Transverse colon (tissue), 4 donors: Measurements from ENCODE around the gene PER2. TPM values are rescaled to one million over a fixed set of nuclear protein-coding genes. Genes with fewer than 3 reads are reported as not detected.

Experiments
- DNase-seq: peaks from one replicate; pipeline ENCODE4 v3.0.0-alpha.2; 2019
- H3K27ac ChIP-seq, 4 donors: fragments of 200-600 bp; sonication (generic); 2 replicates each; pipeline ENCODE4 v1.5.1; 2016 to 2018; ENCODE audit warnings: inconsistent platforms in 4 of 4
- H3K27me3 ChIP-seq: fragments of 200-600 bp; sonication (generic); 2 replicates; pipeline ENCODE4 v1.5.1; 2017; ENCODE audit warnings: inconsistent platforms
- H3K36me3 ChIP-seq, 4 donors: fragments of 200-600 bp; sonication (generic); 2 replicates each; pipeline ENCODE4 v1.5.1; 2017 to 2019; ENCODE audit warnings: inconsistent platforms in 4 of 4
- H3K4me1 ChIP-seq, 4 donors: fragments of 200-600 bp; sonication (generic); 2 replicates each; pipeline ENCODE4 v1.5.1; 2017 to 2020; ENCODE audit warnings: inconsistent platforms in 4 of 4
- H3K4me3 ChIP-seq, 4 donors: fragments of 200-600 bp; sonication (generic); 1 replicate in 1 of 4; 2 replicates in 3 of 4; pipeline versions ENCODE4 v1.5.1 to v1.6.1; 2017 to 2019; ENCODE audit warnings: inconsistent platforms in 4 of 4
- H3K9me3 ChIP-seq, 2 donors: fragments of 200-600 bp; sonication (generic); 2 replicates each; pipeline ENCODE4 v1.5.1; 2017 to 2019; ENCODE audit warnings: inconsistent platforms in 2 of 2
- EP300 ChIP-seq: sonication (generic); formaldehyde crosslinking; IDR thresholded peaks from one replicate; pipeline ENCODE4 v1.6.1; 2017; ENCODE audit warnings: antibody characterized with exemption, low read depth
- POLR2A ChIP-seq: fragments of 450-650 bp; IDR thresholded peaks from one replicate; pipeline ENCODE4 v1.6.1; 2016; ENCODE audit warnings: antibody characterized with exemption, mild to moderate bottlenecking, moderate library complexity
- POLR2AphosphoS5 ChIP-seq, 3 donors: sonication (generic); formaldehyde crosslinking; IDR thresholded peaks; one replicate each; pipeline ENCODE4 v1.6.1; 2016; ENCODE audit warnings: antibody characterized with exemption in 3 of 3
- WGBS, 2 donors: methylation state at CpG; one replicate each; pipeline ENCODE4 v1.1.5; 2018; ENCODE audit warnings: low coverage in 1 of 2; 5-methylcytosine and 5-hydroxymethylcytosine counted together
- in situ Hi-C, 4 donors: fragments of 200-750 bp; cut with MboI; loops; one replicate each; pipeline versions ENCODE4 v1.15.0 to v1.15.1; 2017; ENCODE audit warnings: low sequenced_read_pairs in 3 of 4, low pct_ligation_motif_present in 1 of 4, low pct_unique_long_range_greater_than_20kb in 1 of 4
- intact Hi-C: fragments of 100-400 bp; cut with DNase I; formaldehyde crosslinking; loops from one replicate; pipeline ENCODE4 v1.15.1; 2023; ENCODE audit warnings: low total_unique reads
- total RNA-seq, 4 donors: library from RNA; depleted of rRNA; stranded (reverse); fragments of >200 nt; gene quantifications; one replicate each; pipeline ENCODE4 v1.1.0, GENCODE V29; 2016
- TF ChIP-seq, protein P1 (sequence below), 5 experiments: fragments of 200-600 bp in 3 of 5; fragments of 450-650 bp in 2 of 5; sonication (generic) in 3 of 5; IDR thresholded peaks; 1 replicate in 2 of 5; 2 replicates in 3 of 5; pipeline ENCODE4 v1.5.1; 2016 to 2017; ENCODE audit warnings: antibody characterized with exemption in 5 of 5, inconsistent platforms in 3 of 5, mild to moderate bottlenecking in 2 of 5, moderate library complexity in 1 of 5

Gene PER2
- total RNA-seq, 4 donors from 2014 or later: 19.1 to 67.3 (median 32.3) TPM

DNA sequence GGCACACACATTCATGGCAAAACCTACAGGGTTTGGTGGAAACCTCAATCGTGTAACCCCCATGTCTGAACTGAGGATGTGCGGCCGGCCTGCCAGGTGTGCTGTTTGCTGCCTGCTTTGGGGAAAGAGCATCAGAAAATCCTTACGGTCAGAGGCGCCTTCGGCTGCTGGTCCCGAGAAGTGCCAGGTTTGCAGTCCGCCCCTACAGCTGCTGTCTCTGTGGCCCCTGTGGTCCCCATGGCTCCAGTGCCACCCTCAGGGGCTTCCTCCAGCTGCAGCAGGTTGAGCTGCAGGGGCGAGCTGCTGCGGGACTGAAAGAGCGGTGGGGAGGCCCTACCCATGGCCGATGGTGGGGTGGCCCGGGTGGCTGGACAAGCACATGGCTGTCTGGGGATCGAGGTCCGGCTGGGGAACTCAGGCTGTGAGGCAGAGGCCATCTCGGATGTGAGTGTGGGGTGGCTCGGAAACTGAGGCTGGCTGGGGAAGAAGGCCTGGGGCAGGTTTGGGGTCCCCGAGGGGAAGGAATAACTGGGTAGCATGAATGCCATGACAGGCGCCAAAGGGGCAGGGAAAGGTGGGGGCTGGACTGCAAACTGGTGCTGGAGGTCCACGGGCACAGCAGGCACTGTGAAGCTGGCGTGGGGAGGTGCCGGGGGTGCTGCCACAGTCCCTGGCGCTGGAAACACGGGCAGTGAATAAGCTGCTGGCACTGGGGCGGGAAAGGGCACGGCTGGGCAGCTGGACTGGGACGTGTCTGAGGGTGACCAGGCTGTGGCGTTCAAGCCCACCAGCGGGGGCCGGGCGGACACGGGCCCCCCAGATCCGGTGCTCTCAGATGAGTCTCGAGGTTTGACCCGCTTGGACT is 35.4 kb downstream of the PER2 start:
- intact Hi-C loops: no loop called here
- peaks cover 0 to 65% (median 30%) of the 10 kb centered on the region in 4 donors for H3K36me3 ChIP-seq
- no peak for DNase-seq
- H3K4me1 ChIP-seq: no peaks in the 10 kb centered on the region
- in situ Hi-C loops: loop anchor here in 1 of 4 donors (25.0 kb wide), 1 partner anchor 391 kb away; the partner anchor contains the start of gene RAMP1
- no peaks in the 10 kb centered on the region for H3K9me3 ChIP-seq
- TF ChIP-seq POLR2AphosphoS5 (IDR thresholded peaks at IDR 0.05) (no peak), EP300 (no peak), POLR2A (no peak)
- TF ChIP-seq, protein P1, sequence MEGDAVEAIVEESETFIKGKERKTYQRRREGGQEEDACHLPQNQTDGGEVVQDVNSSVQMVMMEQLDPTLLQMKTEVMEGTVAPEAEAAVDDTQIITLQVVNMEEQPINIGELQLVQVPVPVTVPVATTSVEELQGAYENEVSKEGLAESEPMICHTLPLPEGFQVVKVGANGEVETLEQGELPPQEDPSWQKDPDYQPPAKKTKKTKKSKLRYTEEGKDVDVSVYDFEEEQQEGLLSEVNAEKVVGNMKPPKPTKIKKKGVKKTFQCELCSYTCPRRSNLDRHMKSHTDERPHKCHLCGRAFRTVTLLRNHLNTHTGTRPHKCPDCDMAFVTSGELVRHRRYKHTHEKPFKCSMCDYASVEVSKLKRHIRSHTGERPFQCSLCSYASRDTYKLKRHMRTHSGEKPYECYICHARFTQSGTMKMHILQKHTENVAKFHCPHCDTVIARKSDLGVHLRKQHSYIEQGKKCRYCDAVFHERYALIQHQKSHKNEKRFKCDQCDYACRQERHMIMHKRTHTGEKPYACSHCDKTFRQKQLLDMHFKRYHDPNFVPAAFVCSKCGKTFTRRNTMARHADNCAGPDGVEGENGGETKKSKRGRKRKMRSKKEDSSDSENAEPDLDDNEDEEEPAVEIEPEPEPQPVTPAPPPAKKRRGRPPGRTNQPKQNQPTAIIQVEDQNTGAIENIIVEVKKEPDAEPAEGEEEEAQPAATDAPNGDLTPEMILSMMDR (IDR thresholded peaks at IDR 0.05): no peak
- no peaks in the 10 kb centered on the region for H3K27me3 ChIP-seq
- no peak overlapping the region for H3K4me3 ChIP-seq
- WGBS, 2 donors: 94% methylated on average over 35 of the region's 35 CpGs; no CpG with 5 or more reads in 1 of the 2 donors
- no peak overlapping the region for H3K27ac ChIP-seq

DNA sequence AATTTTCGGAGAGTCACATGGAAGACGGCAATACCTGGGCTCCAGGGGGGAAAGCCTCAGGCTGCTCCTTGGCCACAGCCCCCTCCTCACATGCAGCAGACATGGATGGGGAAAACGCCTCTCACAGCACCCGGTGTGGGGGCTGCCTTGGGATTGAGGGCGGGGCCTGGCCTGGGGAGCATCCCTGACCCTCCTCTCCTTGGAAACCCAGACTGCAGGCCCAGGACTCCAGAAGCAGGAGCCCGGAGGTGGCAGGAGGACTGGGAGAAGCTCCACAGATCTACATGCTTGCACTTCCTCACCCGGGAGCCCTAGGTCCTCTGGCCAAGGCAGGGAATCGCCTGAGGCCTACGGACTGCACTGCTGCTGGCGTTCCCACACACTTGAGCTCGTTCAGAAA is 36.4 kb downstream of the PER2 start:
- WGBS, 2 donors: 92% methylated on average over 11 of the region's 11 CpGs; no CpG with 5 or more reads in 1 of the 2 donors

DNA sequence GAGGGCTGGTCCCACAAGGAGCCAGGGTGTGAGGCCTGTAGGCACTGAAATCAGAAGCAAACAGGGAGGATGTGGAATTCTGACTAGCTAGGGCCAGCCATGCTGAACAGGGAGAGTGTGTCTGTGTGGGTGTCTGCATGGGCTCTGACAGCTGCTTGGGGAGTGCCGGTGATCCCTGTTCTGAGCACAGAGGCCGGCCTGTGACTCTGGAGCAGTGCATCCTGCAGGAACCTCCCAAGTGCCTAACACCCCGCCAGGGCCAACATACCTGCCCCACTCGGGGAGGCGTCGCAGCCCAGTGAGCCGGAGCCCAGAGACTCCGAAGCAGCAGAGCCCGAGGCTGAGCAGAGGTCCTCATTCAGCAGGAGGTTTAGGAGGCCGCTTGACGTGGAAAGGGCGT is 37.1 kb downstream of the PER2 start:
- intact Hi-C loops: no loop called here
- Histone ChIP-seq H3K27ac (no peak overlapping the region), H3K4me3 (no peak overlapping the region), H3K4me1 (no peaks in the 10 kb centered on the region), H3K36me3 (peaks cover 0 to 68% (median 28%) of the 10 kb centered on the region in 4 donors), H3K9me3 (no peaks in the 10 kb centered on the region), H3K27me3 (no peaks in the 10 kb centered on the region)
- no peak for DNase-seq
- in situ Hi-C loops: loop anchor here in 1 of 4 donors (25.0 kb wide), 1 partner anchor 389 kb away; the partner anchor contains the start of gene RAMP1
- TF ChIP-seq POLR2A (no peak), EP300 (no peak)
- 95% methylated on average over 12 of the region's 12 CpGs; no CpG with 5 or more reads in 1 of the 2 donors for WGBS, 2 donors

More for the DNA sequence above, 36.4 kb downstream of the PER2 start:
- Histone ChIP-seq H3K27ac (no peak overlapping the region), H3K27me3 (no peaks in the 10 kb centered on the region), H3K36me3 (peaks cover 0 to 66% (median 28%) of the 10 kb centered on the region in 4 donors), H3K9me3 (no peaks in the 10 kb centered on the region), H3K4me1 (no peaks in the 10 kb centered on the region), H3K4me3 (no peak overlapping the region)
- DNase-seq: no peak
- TF ChIP-seq, protein P1 (IDR thresholded peaks at IDR 0.05): no peak
- TF ChIP-seq POLR2A (no peak), EP300 (no peak), POLR2AphosphoS5 (IDR thresholded peaks at IDR 0.05) (no peak)
- intact Hi-C loops (no loop called here), in situ Hi-C loops (loop anchor here in 1 of 4 donors (25.0 kb wide), 1 partner anchor 390 kb away; the partner anchor contains the start of gene RAMP1)

DNA sequence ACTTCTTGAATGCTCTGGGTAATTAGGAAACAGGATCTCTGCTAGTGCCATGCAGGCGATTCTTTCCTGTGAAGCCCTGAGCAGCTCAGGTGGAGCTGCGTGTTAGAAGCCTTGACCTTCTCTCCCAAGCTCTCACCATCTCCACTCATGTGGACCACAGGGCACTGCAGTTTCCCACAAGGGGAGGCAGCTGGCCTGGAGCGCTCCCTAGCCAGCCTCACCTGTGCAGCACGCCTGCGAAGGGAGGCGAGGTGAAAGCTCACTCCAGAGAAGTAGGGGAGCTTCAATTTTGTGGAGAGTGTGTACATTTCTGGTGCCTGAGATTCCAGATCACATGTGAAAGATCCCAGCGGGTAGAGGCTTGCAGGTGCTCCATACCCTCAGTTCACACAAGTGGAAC is 37.5 kb downstream of the PER2 start:
- WGBS, 2 donors: 94 to 100% methylated on average over 4 to 7 of the region's 7 CpGs
- H3K4me1 ChIP-seq: no peaks in the 10 kb centered on the region
- TF ChIP-seq EP300 (no peak), POLR2AphosphoS5 (IDR thresholded peaks at IDR 0.05) (no peak), POLR2A (no peak)
- TF ChIP-seq, protein P1 (IDR thresholded peaks at IDR 0.05): no peak
- H3K4me3 ChIP-seq: no peak overlapping the region
- peaks cover 0 to 67% (median 28%) of the 10 kb centered on the region in 4 donors for H3K36me3 ChIP-seq
- H3K27ac ChIP-seq: no peak overlapping the region
- DNase-seq: no peak
- H3K27me3 ChIP-seq: no peaks in the 10 kb centered on the region
- no peaks in the 10 kb centered on the region for H3K9me3 ChIP-seq
- intact Hi-C loops (no loop called here), in situ Hi-C loops (loop anchor here in 1 of 4 donors (25.0 kb wide), 1 partner anchor 389 kb away; the partner anchor contains the start of gene RAMP1)
